NCI-H146 treated with DMSO at 0.1 percent for 48 hours (cell line): ENCODE results near the gene FUT2.
A peak's percentile ranks its signal among the peaks of the same experiment; 100 is the strongest.
"Not testable (repeated sequence)": the region's sequence is repeated elsewhere in the genome, so short reads cannot be mapped to it uniquely, and the experiment has no call there.

ENCODE experiments used
- DNase-seq: peaks from one replicate; lab custom pipeline; 2025; ENCODE audit not compliant: unreplicated experiment; lab: John Stamatoyannopoulos, UW

The FUT2 gene

GRCh38 chr19:48670699-48671445, 24.9 kb upstream of the FUT2 start:
- DNase-seq, result no peak

- no peak for DNase-seq
These were observed 24.2 kb upstream of the FUT2 start for GRCh38 chr19:48671446-48671995.

GRCh38 chr19:48672994-48673393, 22.8 kb upstream of the FUT2 start, which contains the start of gene NTN5:
TSS of gene NTN5 (minus strand) at chr19:48673017. CDS start at chr19:48670986, 2,031 bp downstream.
- DNase-seq, result no peak

GRCh38 chr19:48673436-48674100, 22.2 kb upstream of the FUT2 start:
- DNase-seq, result no peak

- no peak for DNase-seq
These were observed 21.5 kb upstream of the FUT2 start for GRCh38 chr19:48674216-48674809.

GRCh38 chr19:48674921-48675824, 20.6 kb upstream of the FUT2 start:
- DNase-seq, result peak; percentile 69

- no peak for DNase-seq
These were observed 19.3 kb upstream of the FUT2 start for GRCh38 chr19:48676487-48676886.

- DNase-seq, result peak; percentile 12
These were observed 18.9 kb upstream of the FUT2 start for GRCh38 chr19:48676887-48677286.

- no peak for DNase-seq
These were observed 17.6 kb upstream of the FUT2 start for GRCh38 chr19:48678201-48678600.

GRCh38 chr19:48680006-48680405, 15.8 kb upstream of the FUT2 start:
- not testable (repeated sequence) for DNase-seq

GRCh38 chr19:48680436-48681126, 15.2 kb upstream of the FUT2 start:
- DNase-seq, result no peak

- DNase-seq, result no peak
These were observed 14.7 kb upstream of the FUT2 start for GRCh38 chr19:48681127-48681470.

GRCh38 chr19:48683349-48683748, 12.4 kb upstream of the FUT2 start:
- DNase-seq, result no peak

GRCh38 chr19:48685583-48685982, 10.2 kb upstream of the FUT2 start:
- no peak for DNase-seq

- DNase-seq, result no peak
These were observed 9.7 kb upstream of the FUT2 start for GRCh38 chr19:48686088-48686487.

GRCh38 chr19:48686637-48687036, 9.1 kb upstream of the FUT2 start:
- DNase-seq, result not testable (repeated sequence)

- no peak for DNase-seq
These were observed 8.0 kb upstream of the FUT2 start for GRCh38 chr19:48687776-48688175.

GRCh38 chr19:48689449-48689848, 6.3 kb upstream of the FUT2 start:
- DNase-seq, result no peak

- not testable (repeated sequence) for DNase-seq
These were observed 2.1 kb upstream of the FUT2 start for GRCh38 chr19:48693629-48694028.

GRCh38 chr19:48696353-48697010, 711 bp downstream of the FUT2 start:
- no peak for DNase-seq
